ENCODE measurements around the gene DOCK8. TPM values are rescaled to one million over a fixed set of nuclear protein-coding genes. Genes with fewer than 3 reads are reported as not detected.
A peak's percentile ranks its signal among the peaks of the same experiment; 100 is the strongest.
"Not testable (repeated sequence)": the region's sequence is repeated elsewhere in the genome, so short reads cannot be mapped to it uniquely, and the experiment has no call there.

Gene DOCK8
- polyA plus RNA-seq, 2 of the 4 experiments (the other 2 are of a cell fraction) = 0.27 to 0.68 TPM

DNA sequence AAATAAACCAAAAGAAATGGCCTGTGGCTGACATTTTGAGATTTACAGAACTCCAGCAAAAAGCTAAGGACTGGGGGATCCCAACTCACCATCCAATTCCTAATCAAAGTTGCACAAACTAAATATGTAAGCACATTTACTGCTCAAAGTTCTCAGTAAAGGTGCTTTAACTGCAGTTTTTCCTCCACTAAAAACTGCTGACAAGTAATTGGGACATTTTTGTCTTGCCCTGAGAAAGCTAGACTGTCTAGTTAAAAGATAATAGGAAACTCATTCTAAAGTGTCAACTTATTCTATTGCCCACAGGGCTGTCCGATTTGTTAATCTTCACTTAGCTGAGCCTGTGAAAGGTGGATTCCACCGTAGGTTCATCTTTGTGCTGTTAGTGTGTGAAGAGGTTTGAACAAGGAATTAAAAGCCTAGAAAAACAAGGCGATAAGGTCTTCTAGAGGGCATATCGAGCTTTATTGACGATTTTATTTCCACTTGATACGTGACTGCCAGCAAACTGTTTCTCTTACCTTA, 1.0 kb downstream of the DOCK8 start:
- Histone ChIP-seq H3K4me3 (peak overlapping the region; percentile 59; the same call in 2 of the 3 replicates), H3K27ac (no peak overlapping the region), H3K9me3 (no peaks in the 10 kb centered on the region), H3K4me2 (peak overlapping the region; percentile 80), H3K4me1 (no peaks in the 10 kb centered on the region)
- TF ChIP-seq MAFK (IDR thresholded peaks at IDR 0.05; ENCODE audit: partially characterized antibody) (peak; percentile 28), ELK1 (IDR thresholded peaks at IDR 0.05; ENCODE audit: low read depth, low read length) (no peak)
- no peak for ATAC-seq
- no peak for FAIRE-seq
- POLR2A ChIA-PET = no interaction called here
- no peak for DNase-seq (ENCODE audit: low read depth in 1 of 2, low spot score in 1 of 2)
- CTCF ChIA-PET = interaction anchor here (0.8 to 1.9 kb wide), 6 partner anchors 10 to 794 kb away, joined by 3 to 7 read pairs (median 4); no protein-coding TSS in a partner anchor
- 79% methylated on average over 6 of the region's 6 CpGs for whole genome bisulfite sequencing (ENCODE audit: missing lambda C conversion rate)

GRCh38 chr9:216866-217265, 2.2 kb downstream of the DOCK8 start:
- FAIRE-seq (no peak), ATAC-seq (no peak), DNase-seq (ENCODE audit: low read depth in 1 of 2, low spot score in 1 of 2) (no peak)
- TF ChIP-seq SMC3 (IDR thresholded peaks at IDR 0.05) (no peak), PBX3 (IDR thresholded peaks at IDR 0.05) (no peak), CEBPB (IDR thresholded peaks at IDR 0.05) (no peak), KDM5A (IDR thresholded peaks at IDR 0.05) (no peak), ELK1 (IDR thresholded peaks at IDR 0.05; ENCODE audit: low read depth, low read length) (no peak), TFCP2L1 (CRISPR knock-in tag; IDR thresholded peaks at IDR 0.05) (no peak), HOXB13 (CRISPR knock-in tag; IDR thresholded peaks at IDR 0.05; ENCODE audit: low read depth) (no peak), HOXA7 (CRISPR knock-in tag; IDR thresholded peaks at IDR 0.05) (no peak), NR3C1 (IDR thresholded peaks at IDR 0.05) (no peak), ZFP36 (IDR thresholded peaks at IDR 0.05; ENCODE audit: borderline replicate concordance, partially characterized antibody) (no peak), MAFK (IDR thresholded peaks at IDR 0.05; ENCODE audit: partially characterized antibody) (no peak)
- H3K9me3 ChIP-seq = no peaks in the 10 kb centered on the region
- H3K27ac ChIP-seq = no peak overlapping the region
- POLR2A ChIA-PET = interaction anchor here (0.5 kb wide), 1 partner anchor 908 kb away, joined by 3 read pairs; no protein-coding TSS in a partner anchor
- no peak overlapping the region for H3K4me3 ChIP-seq
- CTCF ChIA-PET = no interaction called here
- H3K4me2 ChIP-seq = no peak overlapping the region
- 3% methylated on average over 1 of the region's 1 CpG for WGBS (ENCODE audit: missing lambda C conversion rate)
- H3K4me1 ChIP-seq = no peaks in the 10 kb centered on the region

DNA sequence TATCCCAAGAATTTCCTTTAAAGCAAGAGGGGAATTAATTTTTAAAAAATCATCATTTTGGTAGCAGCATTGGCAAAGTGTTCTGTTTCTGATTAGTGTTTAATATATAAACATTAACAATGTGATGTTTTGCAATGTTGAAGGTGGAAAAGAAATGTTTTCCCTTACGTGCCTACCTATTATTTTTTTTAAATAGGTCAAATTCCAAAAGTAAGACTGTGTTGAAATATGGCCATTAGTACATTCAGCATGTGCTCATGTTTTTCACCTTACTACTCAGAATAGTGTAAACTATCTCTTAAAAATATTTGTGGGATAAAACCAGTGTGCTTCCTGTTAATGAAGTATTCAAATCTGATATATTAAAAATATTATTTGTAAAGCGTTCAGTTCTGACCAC, 3.3 kb downstream of the DOCK8 start:
- WGBS (ENCODE audit: missing lambda C conversion rate) = 47% methylated on average over 2 of the region's 2 CpGs
- ATAC-seq (no peak), DNase-seq (ENCODE audit: low read depth in 1 of 2, low spot score in 1 of 2) (no peak), FAIRE-seq (no peak)
- Histone ChIP-seq H3K9me3 (no peaks in the 10 kb centered on the region), H3K4me1 (no peaks in the 10 kb centered on the region), H3K27ac (no peak overlapping the region), H3K4me3 (no peak overlapping the region), H3K4me2 (no peak overlapping the region)
- TF ChIP-seq, protein P1, sequence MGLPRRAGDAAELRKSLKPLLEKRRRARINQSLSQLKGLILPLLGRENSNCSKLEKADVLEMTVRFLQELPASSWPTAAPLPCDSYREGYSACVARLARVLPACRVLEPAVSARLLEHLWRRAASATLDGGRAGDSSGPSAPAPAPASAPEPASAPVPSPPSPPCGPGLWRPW (IDR thresholded peaks at IDR 0.05) = no peak
- TF ChIP-seq RARB (CRISPR knock-in tag; IDR thresholded peaks at IDR 0.05) = no peak
- no peak for TF ChIP-seq KDM1A (IDR thresholded peaks at IDR 0.05; ENCODE audit: low read depth)
- no peak for TF ChIP-seq POLR2A (IDR thresholded peaks at IDR 0.05; ENCODE audit: low read length)
- no peak for TF ChIP-seq ELK1 (IDR thresholded peaks at IDR 0.05; ENCODE audit: low read depth, low read length)
- no peak for TF ChIP-seq ZNF302 (CRISPR knock-in tag; IDR thresholded peaks at IDR 0.05)
- TF ChIP-seq CHD2 (IDR thresholded peaks at IDR 0.05; ENCODE audit: low read length, partially characterized antibody) = no peak
- ChIA-PET CTCF (no interaction called here), POLR2A (no interaction called here)

- DNase-seq (ENCODE audit: low read depth in 1 of 2, low spot score in 1 of 2); FAIRE-seq; H3K4me1 ChIP-seq; H3K4me3 ChIP-seq; H3K27ac ChIP-seq; ATAC-seq; CTCF ChIA-PET; H3K9me3 ChIP-seq; POLR2A ChIA-PET: not testable (repeated sequence)
- peak overlapping the region; percentile 15; the same call in 1 of the 3 replicates for H3K4me2 ChIP-seq
- 70% methylated on average over 7 of the region's 7 CpGs for WGBS (ENCODE audit: missing lambda C conversion rate)
Observed at GRCh38 chr9:219036-219435, 4.4 kb downstream of the DOCK8 start.
